ENCODE data around the gene AKT2.
A peak's percentile ranks its signal among the peaks of the same experiment; 100 is the strongest.

The AKT2 gene

GRCh38 chr19:40190891-40191835 lies 94.0 kb downstream of the AKT2 start, which contains the start of gene MAP3K10:
Gene MAP3K10, plus strand, starts transcription at chr19:40191426. Its CDS starts 606 bp downstream, at chr19:40192032.
- Histone ChIP-seq H3K9ac (ENCODE audit: low read depth, low read length) (peak within 1 kb of the TSS; percentile 58), H3K9me3 (ENCODE audit: insufficient read depth, low read depth, low read length) (no peaks in the 10 kb centered on the region), H3K4me1 (ENCODE audit: insufficient read depth, low read length) (no peaks in the 10 kb centered on the region), H3K27me3 (ENCODE audit: insufficient read depth, low read length) (no peaks in the 10 kb centered on the region; the same call in 1 of the 2 replicates), H3K36me3 (ENCODE audit: insufficient read depth, low read length) (no peaks in the 10 kb centered on the region), H3K27ac (ENCODE audit: low read depth, low read length) (no peak within 1 kb of the TSS), H3K4me3 (ENCODE audit: low read length) (peak within 1 kb of the TSS; percentile 81)
- WGBS, result under 1% methylated on average over 116 of the region's 116 CpGs

DNA sequence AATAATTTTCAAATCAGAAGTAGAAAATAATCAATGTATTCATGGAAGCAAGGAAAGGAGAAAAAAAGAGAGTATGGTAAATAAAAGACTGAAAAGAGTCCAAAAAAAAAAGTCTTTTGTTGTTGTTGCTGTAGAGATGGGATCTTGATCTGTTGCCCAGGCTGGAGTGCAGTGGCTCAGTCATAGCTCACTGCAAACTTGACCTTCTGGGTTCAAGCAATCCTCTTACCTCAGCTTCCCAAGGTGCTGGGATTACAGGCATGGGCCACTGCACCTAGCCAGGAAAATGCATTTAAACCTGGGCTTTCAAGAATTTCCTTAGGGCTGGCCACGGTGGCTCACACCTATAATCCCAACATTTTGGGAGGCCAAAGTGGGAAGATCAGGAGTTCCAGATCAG lies 100.9 kb downstream of the AKT2 start:
- H3K4me1 ChIP-seq (ENCODE audit: insufficient read depth, low read length), result no peaks in the 10 kb centered on the region

More for the DNA sequence above, 100.9 kb downstream of the AKT2 start:
- Histone ChIP-seq H3K4me3 (ENCODE audit: low read length) (no peak overlapping the region), H3K36me3 (ENCODE audit: insufficient read depth, low read length) (no peaks in the 10 kb centered on the region), H3K9me3 (ENCODE audit: insufficient read depth, low read depth, low read length) (no peaks in the 10 kb centered on the region), H3K9ac (ENCODE audit: low read depth, low read length) (no peak overlapping the region), H3K27me3 (ENCODE audit: insufficient read depth, low read length) (no peaks in the 10 kb centered on the region), H3K27ac (ENCODE audit: low read depth, low read length) (no peak overlapping the region)
- 93% methylated on average over 1 of the region's 1 CpG for WGBS
